ENCODE data around the gene PNCK. TPM values are rescaled to one million over a fixed set of nuclear protein-coding genes. Genes with fewer than 3 reads are reported as not detected.

The PNCK gene
- total and polyA plus RNA-seq, 10 of the 15 experiments (the other 5 are each of a cell fraction or from before 2014, with no cell fraction given), result 0.21 to 0.67 (median 0.54) TPM; not detected in 7

DNA sequence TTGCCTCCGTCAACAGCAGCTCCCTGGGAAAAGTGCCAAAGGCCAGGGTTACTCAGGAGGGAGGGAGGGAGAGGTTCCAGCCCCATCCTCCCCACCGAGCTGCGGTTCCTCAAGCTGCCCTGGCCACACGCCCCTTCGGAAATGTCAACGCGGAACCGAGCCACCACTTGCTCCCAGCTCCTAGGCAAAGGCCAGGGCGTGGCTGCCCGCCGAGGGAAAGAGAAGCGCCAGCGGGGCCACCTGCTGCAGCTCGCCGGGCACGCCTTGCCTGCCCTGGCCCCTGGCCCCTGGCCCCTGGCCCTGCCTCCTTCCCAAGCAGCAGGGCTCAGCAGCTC is 29.4 kb upstream of the PNCK start:
- in situ Hi-C loops (cut with MboI), result no loop called here
- WGBS (ENCODE audit: insufficient coverage, insufficient replicate concordance, low lambda C conversion rate, missing lambda C conversion rate), result 78% methylated on average over 16 of the region's 16 CpGs
- H3K27me3 ChIP-seq (replicated peaks in 1 of 2; ENCODE audit: control insufficient read depth in 2 of 2, insufficient read depth in 2 of 2, low read length in 1 of 2), result no peaks in the 10 kb centered on the region
- SMC1A ChIA-PET (ENCODE audit: uncharacterized antibody, unreplicated experiment), result no interaction called here
- no peak overlapping the region for H3K9ac ChIP-seq (ENCODE audit: control insufficient read depth, insufficient read depth, low read length)
- no peaks in the 10 kb centered on the region for H3K4me1 ChIP-seq (ENCODE audit: control insufficient read depth, insufficient read depth, low read length)
- no peaks in the 10 kb centered on the region for H3K9me3 ChIP-seq (replicated peaks; ENCODE audit: control insufficient read depth, insufficient read depth, low read length)
- no peak overlapping the region for H2AFZ ChIP-seq (ENCODE audit: control insufficient read depth, low read depth, low read length)
- no peaks in the 10 kb centered on the region for H3K79me2 ChIP-seq (ENCODE audit: control insufficient read depth, insufficient read depth, low read length)
- FAIRE-seq, result no peak
- no peak for ATAC-seq
- TF ChIP-seq GATAD2B (conservative IDR thresholded peaks at IDR 0.05; ENCODE audit: low read depth) (no peak), ZBTB40 (IDR thresholded peaks at IDR 0.05; ENCODE audit: borderline replicate concordance) (no peak), BMI1 (IDR thresholded peaks at IDR 0.05; ENCODE audit: borderline replicate concordance) (no peak), MTA2 (IDR thresholded peaks at IDR 0.05; ENCODE audit: low read depth) (no peak), NFXL1 (IDR thresholded peaks at IDR 0.05; ENCODE audit: borderline replicate concordance) (no peak), NR2C2 (IDR thresholded peaks at IDR 0.05; ENCODE audit: borderline replicate concordance, control insufficient read depth, insufficient read length, low read depth) (no peak)
- no peak overlapping the region for H3K27ac ChIP-seq (ENCODE audit: control insufficient read depth, insufficient read depth)
- CTCF ChIA-PET, result no interaction called here
- no peak overlapping the region for H3K4me3 ChIP-seq
- peaks cover 0 to 2% of the 10 kb centered on the region in 2 experiments; a peak in 2 of 4 replicates for H3K36me3 ChIP-seq (ENCODE audit: control insufficient read depth in 2 of 2, insufficient read depth in 2 of 2, low read length in 1 of 2)
- intact Hi-C loops (cut with micrococcal nuclease; ENCODE audit: unreplicated experiment), result no loop called here
- H3K4me2 ChIP-seq (ENCODE audit: control insufficient read depth, insufficient read depth), result no peak overlapping the region
- POLR2A ChIA-PET, result no interaction called here
- RAD21 ChIA-PET (ENCODE audit: unreplicated experiment), result no interaction called here
- no peak for DNase-seq (ENCODE audit: low read depth, low spot score)
- no TSS peak for BruUV-seq (replicated peaks)
- no peaks in the 10 kb centered on the region for H4K20me1 ChIP-seq (ENCODE audit: control insufficient read depth, insufficient read depth)
